ENCODE results near the gene MAD2L2. TPM values are rescaled to one million over a fixed set of nuclear protein-coding genes. Genes with fewer than 3 reads are reported as not detected.
"Not testable (repeated sequence)": the region's sequence is repeated elsewhere in the genome, so short reads cannot be mapped to it uniquely, and the experiment has no call there.

Gene MAD2L2
- polyA plus RNA-seq, 2 of the 4 experiments (the other 2 are of a cell fraction), result 31.2 to 32.5 TPM

DNA sequence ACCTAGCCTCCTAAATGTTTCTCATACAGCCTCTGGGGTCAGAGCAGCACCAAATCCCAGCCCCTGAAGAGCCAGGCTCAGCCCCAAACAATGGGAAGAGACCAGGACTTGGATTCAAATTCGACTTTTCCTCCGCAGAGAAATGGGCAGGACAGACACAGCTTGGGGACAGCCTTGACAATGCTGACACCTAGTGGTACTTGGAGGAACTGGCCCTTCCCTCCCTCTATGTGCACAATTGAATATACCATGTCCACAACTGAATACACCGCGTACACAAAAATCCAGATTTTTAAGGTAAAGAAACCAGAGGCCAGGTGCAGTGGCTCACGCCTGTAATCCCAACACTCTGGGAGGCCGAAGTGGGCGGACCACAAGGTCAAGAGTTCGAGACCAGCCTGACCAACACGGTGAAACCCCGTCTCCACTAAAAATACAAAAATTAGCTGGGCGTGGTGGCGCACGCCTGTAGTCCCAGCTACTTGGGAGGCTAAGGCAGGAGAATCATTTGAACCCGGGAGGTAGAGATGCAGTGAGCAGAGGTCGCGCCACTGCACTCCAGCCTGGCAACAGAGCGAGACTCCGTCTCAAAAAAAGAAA lies 38.4 kb downstream of the MAD2L2 start:
- CTCF ChIA-PET, result interaction anchor here (0.6 to 11.1 kb wide), 53 partner anchors 8 to 605 kb away, joined by 3 to 124 read pairs (median 3); partner anchors contain the start of gene DISP3
- H3K27ac ChIP-seq, H3K4me2 ChIP-seq, H3K9me3 ChIP-seq, H3K4me1 ChIP-seq, POLR2A ChIA-PET, H3K4me3 ChIP-seq: not testable (repeated sequence)
- FAIRE-seq (peak; percentile 13), ATAC-seq (peak; percentile 58 to 82; a peak in 3 of 6 replicates), DNase-seq (ENCODE audit: low read depth in 1 of 2, low spot score in 1 of 2) (peak; percentile 58 to 68)
- TF ChIP-seq, protein P1, sequence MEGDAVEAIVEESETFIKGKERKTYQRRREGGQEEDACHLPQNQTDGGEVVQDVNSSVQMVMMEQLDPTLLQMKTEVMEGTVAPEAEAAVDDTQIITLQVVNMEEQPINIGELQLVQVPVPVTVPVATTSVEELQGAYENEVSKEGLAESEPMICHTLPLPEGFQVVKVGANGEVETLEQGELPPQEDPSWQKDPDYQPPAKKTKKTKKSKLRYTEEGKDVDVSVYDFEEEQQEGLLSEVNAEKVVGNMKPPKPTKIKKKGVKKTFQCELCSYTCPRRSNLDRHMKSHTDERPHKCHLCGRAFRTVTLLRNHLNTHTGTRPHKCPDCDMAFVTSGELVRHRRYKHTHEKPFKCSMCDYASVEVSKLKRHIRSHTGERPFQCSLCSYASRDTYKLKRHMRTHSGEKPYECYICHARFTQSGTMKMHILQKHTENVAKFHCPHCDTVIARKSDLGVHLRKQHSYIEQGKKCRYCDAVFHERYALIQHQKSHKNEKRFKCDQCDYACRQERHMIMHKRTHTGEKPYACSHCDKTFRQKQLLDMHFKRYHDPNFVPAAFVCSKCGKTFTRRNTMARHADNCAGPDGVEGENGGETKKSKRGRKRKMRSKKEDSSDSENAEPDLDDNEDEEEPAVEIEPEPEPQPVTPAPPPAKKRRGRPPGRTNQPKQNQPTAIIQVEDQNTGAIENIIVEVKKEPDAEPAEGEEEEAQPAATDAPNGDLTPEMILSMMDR (IDR thresholded peaks at IDR 0.05), result peak; percentile 78
- TF ChIP-seq RAD21 (conservative IDR thresholded peaks at IDR 0.05 in 1 of 2, IDR thresholded peaks at IDR 0.05 in 1 of 2), result peak; percentile 88 to 95
- TF ChIP-seq SMC3 (IDR thresholded peaks at IDR 0.05), result peak; percentile 63
- 43% methylated on average over 18 of the region's 18 CpGs for WGBS (ENCODE audit: missing lambda C conversion rate)

GRCh38 chr1:11641776-11642305 lies 39.1 kb downstream of the MAD2L2 start:
- WGBS (ENCODE audit: missing lambda C conversion rate), result 22% methylated on average over 4 of the region's 5 CpGs
- H3K4me2 ChIP-seq, result no peak overlapping the region
- TF ChIP-seq RAD21 (conservative IDR thresholded peaks at IDR 0.05 in 1 of 2, IDR thresholded peaks at IDR 0.05 in 1 of 2) (no peak), RNF2 (IDR thresholded peaks at IDR 0.05; ENCODE audit: borderline replicate concordance, low read depth) (no peak), MAX (IDR thresholded peaks at IDR 0.05) (no peak), MAZ (IDR thresholded peaks at IDR 0.05; ENCODE audit: borderline replicate concordance, low read depth, low read length) (no peak), SREBF2 (IDR thresholded peaks at IDR 0.05) (no peak), BHLHE40 (IDR thresholded peaks at IDR 0.05; ENCODE audit: low read depth, low read length) (no peak), MAFK (IDR thresholded peaks at IDR 0.05; ENCODE audit: partially characterized antibody) (no peak), FOSB (CRISPR knock-in tag; IDR thresholded peaks at IDR 0.05) (no peak)
- TF ChIP-seq, protein P2, sequence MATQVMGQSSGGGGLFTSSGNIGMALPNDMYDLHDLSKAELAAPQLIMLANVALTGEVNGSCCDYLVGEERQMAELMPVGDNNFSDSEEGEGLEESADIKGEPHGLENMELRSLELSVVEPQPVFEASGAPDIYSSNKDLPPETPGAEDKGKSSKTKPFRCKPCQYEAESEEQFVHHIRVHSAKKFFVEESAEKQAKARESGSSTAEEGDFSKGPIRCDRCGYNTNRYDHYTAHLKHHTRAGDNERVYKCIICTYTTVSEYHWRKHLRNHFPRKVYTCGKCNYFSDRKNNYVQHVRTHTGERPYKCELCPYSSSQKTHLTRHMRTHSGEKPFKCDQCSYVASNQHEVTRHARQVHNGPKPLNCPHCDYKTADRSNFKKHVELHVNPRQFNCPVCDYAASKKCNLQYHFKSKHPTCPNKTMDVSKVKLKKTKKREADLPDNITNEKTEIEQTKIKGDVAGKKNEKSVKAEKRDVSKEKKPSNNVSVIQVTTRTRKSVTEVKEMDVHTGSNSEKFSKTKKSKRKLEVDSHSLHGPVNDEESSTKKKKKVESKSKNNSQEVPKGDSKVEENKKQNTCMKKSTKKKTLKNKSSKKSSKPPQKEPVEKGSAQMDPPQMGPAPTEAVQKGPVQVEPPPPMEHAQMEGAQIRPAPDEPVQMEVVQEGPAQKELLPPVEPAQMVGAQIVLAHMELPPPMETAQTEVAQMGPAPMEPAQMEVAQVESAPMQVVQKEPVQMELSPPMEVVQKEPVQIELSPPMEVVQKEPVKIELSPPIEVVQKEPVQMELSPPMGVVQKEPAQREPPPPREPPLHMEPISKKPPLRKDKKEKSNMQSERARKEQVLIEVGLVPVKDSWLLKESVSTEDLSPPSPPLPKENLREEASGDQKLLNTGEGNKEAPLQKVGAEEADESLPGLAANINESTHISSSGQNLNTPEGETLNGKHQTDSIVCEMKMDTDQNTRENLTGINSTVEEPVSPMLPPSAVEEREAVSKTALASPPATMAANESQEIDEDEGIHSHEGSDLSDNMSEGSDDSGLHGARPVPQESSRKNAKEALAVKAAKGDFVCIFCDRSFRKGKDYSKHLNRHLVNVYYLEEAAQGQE (IDR thresholded peaks at IDR 0.05), result no peak
- FAIRE-seq (no peak), DNase-seq (ENCODE audit: low read depth in 1 of 2, low spot score in 1 of 2) (no peak), ATAC-seq (no peak; a peak in 1 of 6 replicates)
- no peak overlapping the region for H3K27ac ChIP-seq
- no peaks in the 10 kb centered on the region for H3K4me1 ChIP-seq
- no peaks in the 10 kb centered on the region for H3K9me3 ChIP-seq
- CTCF ChIA-PET, result interaction anchor here (0.6 to 11.1 kb wide), 47 partner anchors 9 to 1866 kb away, joined by 3 to 124 read pairs (median 4); partner anchors contain the start of gene DISP3
- POLR2A ChIA-PET, result no interaction called here
- H3K4me3 ChIP-seq, result no peak overlapping the region

DNA sequence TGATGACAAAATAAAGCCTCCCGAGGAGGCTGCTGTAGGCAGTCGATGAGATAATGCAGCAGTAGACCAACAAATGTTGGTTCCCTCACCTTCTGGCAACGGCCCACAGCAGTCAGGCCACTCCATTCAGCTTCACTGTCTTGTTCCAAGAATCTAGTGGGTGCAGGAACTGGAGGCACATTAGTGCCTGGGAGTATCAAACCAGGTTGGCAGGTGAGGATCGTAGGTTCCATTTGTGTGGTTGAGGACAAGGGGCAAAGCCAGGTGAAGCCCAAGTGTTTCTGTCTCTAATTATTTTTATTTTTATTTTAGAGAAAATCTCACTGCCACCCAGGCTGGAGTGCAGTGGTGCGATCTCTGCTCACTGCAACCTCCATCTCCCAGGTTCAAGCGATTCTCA lies 40.0 kb downstream of the MAD2L2 start:
- POLR2A ChIA-PET, result no interaction called here
- FAIRE-seq, result no peak
- 31% methylated on average over 6 of the region's 6 CpGs for WGBS (ENCODE audit: missing lambda C conversion rate)

More for the DNA sequence above, 40.0 kb downstream of the MAD2L2 start:
- ATAC-seq, result no peak
- TF ChIP-seq NFE2L2 (conservative IDR thresholded peaks at IDR 0.05; ENCODE audit: low read length) (no peak), HDAC2 (IDR thresholded peaks at IDR 0.05) (no peak), POLR2A (IDR thresholded peaks at IDR 0.05; ENCODE audit: low read length) (no peak), CHD4 (IDR thresholded peaks at IDR 0.05; ENCODE audit: borderline replicate concordance) (no peak), GATA3 (IDR thresholded peaks at IDR 0.05; ENCODE audit: borderline replicate concordance) (no peak), RNF2 (IDR thresholded peaks at IDR 0.05; ENCODE audit: borderline replicate concordance, low read depth) (no peak), ATOH8 (CRISPR knock-in tag; IDR thresholded peaks at IDR 0.05; ENCODE audit: low read depth) (no peak), ZNF302 (CRISPR knock-in tag; IDR thresholded peaks at IDR 0.05) (no peak)
- TF ChIP-seq, protein P3, sequence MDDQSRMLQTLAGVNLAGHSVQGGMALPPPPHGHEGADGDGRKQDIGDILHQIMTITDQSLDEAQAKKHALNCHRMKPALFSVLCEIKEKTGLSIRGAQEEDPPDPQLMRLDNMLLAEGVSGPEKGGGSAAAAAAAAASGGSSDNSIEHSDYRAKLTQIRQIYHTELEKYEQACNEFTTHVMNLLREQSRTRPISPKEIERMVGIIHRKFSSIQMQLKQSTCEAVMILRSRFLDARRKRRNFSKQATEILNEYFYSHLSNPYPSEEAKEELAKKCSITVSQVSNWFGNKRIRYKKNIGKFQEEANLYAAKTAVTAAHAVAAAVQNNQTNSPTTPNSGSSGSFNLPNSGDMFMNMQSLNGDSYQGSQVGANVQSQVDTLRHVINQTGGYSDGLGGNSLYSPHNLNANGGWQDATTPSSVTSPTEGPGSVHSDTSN (IDR thresholded peaks at IDR 0.05), result no peak
- TF ChIP-seq, protein P2 (IDR thresholded peaks at IDR 0.05), result no peak
- Histone ChIP-seq H3K4me1 (no peaks in the 10 kb centered on the region), H3K4me3 (no peak overlapping the region), H3K27ac (no peak overlapping the region), H3K9me3 (no peaks in the 10 kb centered on the region), H3K4me2 (no peak overlapping the region)
- no peak for DNase-seq (ENCODE audit: low read depth in 1 of 2, low spot score in 1 of 2)
- CTCF ChIA-PET, result interaction anchor here (0.8 to 11.1 kb wide), 13 partner anchors 8 to 604 kb away, joined by 3 to 124 read pairs (median 4); partner anchors contain the start of gene DISP3
